Sigmoid colon (tissue), 7 donors: ENCODE measurements around the gene CERS5. TPM values are rescaled to one million over a fixed set of nuclear protein-coding genes. Genes with fewer than 3 reads are reported as not detected.
A peak's percentile ranks its signal among the peaks of the same experiment; 100 is the strongest.

Experiments used
- DNase-seq: peaks from one replicate; pipeline ENCODE4 v3.0.0-alpha.2; 2019
- H3K27ac ChIP-seq, 4 donors: fragments of 200-600 bp; sonication (generic); one replicate each; pipeline ENCODE4 v1.5.1; 2016 to 2019; ENCODE audit warnings: mild to moderate bottlenecking in 1 of 4
- H3K27me3 ChIP-seq, 3 donors: fragments of 200-600 bp; sonication (generic); one replicate each; pipeline ENCODE4 v1.5.1; 2019; ENCODE audit warnings: mild to moderate bottlenecking in 1 of 3
- H3K36me3 ChIP-seq, 4 donors: fragments of 200-600 bp; sonication (generic); one replicate each; pipeline ENCODE4 v1.5.1; 2016 to 2019
- H3K4me1 ChIP-seq, 4 donors: fragments of 200-600 bp; sonication (generic); one replicate each; pipeline ENCODE4 v1.5.1; 2017 to 2019
- H3K4me3 ChIP-seq, 4 donors: fragments of 200-600 bp; sonication (generic); one replicate each; pipeline ENCODE4 v1.5.1; 2017 to 2019; ENCODE audit warnings: mild to moderate bottlenecking in 2 of 4, moderate library complexity in 1 of 4
- H3K9me3 ChIP-seq, 4 donors: fragments of 200-600 bp in 3 of 4; sonication (generic) in 3 of 4; one replicate each; pipeline versions ENCODE4 v1.5.1 to v1.6.1; 2013 to 2019
- EP300 ChIP-seq, 4 donors: sonication (generic); formaldehyde crosslinking; IDR thresholded peaks; one replicate each; pipeline ENCODE4 v1.6.1; 2017; ENCODE audit warnings: antibody characterized with exemption in 4 of 4
- POLR2A ChIP-seq, 2 donors: fragments of 450-650 bp; IDR thresholded peaks; one replicate each; pipeline ENCODE4 v1.6.1; 2016; ENCODE audit warnings: antibody characterized with exemption in 2 of 2, mild to moderate bottlenecking in 2 of 2, moderate library complexity in 2 of 2
- POLR2AphosphoS5 ChIP-seq, 4 donors: sonication (generic); formaldehyde crosslinking; IDR thresholded peaks; one replicate each; pipeline ENCODE4 v1.6.1; 2017; ENCODE audit warnings: antibody characterized with exemption in 4 of 4
- WGBS, 2 donors: extraction: QIAGEN DNeasy Blood & Tissue Kit; methylation state at CpG; one replicate each; pipeline ENCODE4 v1.1.7; 2013; 5-methylcytosine and 5-hydroxymethylcytosine counted together
- intact Hi-C: fragments of 100-400 bp; cut with DNase I; formaldehyde crosslinking; loops from one replicate; pipeline ENCODE4 v1.15.1; 2023
- polyA plus RNA-seq, 3 donors: library from polyadenylated mRNA; stranded (reverse); fragments of 200-250 nt; gene quantifications; one replicate each; pipeline ENCODE4 v1.2.3, GENCODE V29; 2013
- total RNA-seq, 4 donors: library from RNA; depleted of rRNA; stranded (reverse); fragments of >200 nt; gene quantifications; one replicate each; pipeline ENCODE4 v1.1.0, GENCODE V29; 2016
- TF ChIP-seq, protein P1 (sequence below), 4 experiments: fragments of 450-650 bp in 3 of 4; fragments of 200-600 bp in 1 of 4; IDR thresholded peaks; one replicate each; pipeline ENCODE4 v1.5.1; 2016 to 2019; ENCODE audit warnings: antibody characterized with exemption in 4 of 4, mild to moderate bottlenecking in 3 of 4, moderate library complexity in 2 of 4
- donor health status: healthy with polysubstance abuse.
- donor health status: Bipolar disorder and iron deficiency.
- donor health status: healthy.

The CERS5 gene
- total and polyA plus RNA-seq, 7 donors, result 4.8 to 29.1 (median 22.8) TPM

DNA sequence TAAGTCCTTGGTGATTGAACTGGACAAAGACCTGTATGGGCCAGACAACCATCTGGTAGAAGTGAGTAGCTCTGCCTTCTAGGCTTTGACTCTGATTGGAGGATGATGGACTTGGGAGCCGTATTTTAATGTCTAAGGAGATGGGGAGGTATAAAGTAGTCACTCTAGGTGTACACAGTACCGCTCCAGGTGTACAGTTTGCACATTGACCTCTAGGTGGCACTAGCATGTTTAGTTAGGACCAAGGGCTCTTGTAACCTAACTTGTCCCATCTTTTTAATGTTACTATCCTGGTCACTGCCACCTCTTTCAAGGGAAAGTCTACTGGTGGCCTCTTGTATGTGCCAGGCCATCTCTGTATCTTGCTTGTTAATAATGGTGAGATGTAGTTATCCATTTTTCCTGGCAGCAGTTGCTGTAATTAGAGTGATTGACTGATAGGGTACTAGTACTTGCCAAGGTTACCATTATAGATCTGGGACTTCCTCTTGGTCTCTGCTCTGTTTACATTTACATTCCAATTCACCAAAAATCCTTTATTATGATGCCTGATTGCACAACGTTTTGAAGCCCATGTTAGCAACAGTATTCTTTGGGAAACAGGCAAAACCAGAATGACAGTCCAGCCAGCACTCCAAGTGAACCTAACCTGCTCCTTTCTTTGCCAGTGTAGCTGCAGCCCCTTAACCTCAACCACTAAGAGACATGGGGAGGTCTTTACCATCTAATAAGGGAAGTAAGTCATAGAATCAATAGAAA lies 78.4 kb downstream of the CERS5 start:
- no peak for DNase-seq
- intact Hi-C loops, result no loop called here

GRCh38 chr12:50087995-50088394 lies 79.2 kb downstream of the CERS5 start:
- Histone ChIP-seq H3K36me3 (peaks cover 18 to 65% (median 56%) of the 10 kb centered on the region in 4 donors), H3K9me3 (no peaks in the 10 kb centered on the region), H3K27me3 (no peaks in the 10 kb centered on the region), H3K27ac (no peak overlapping the region), H3K4me3 (no peak overlapping the region), H3K4me1 (peaks cover 0 to 24% (median 11%) of the 10 kb centered on the region in 4 donors)
- TF ChIP-seq POLR2AphosphoS5 (IDR thresholded peaks at IDR 0.05) (no peak), EP300 (IDR thresholded peaks at IDR 0.05) (no peak), POLR2A (IDR thresholded peaks at IDR 0.05) (no peak)
- WGBS, 2 donors, result 76 to 83% methylated on average over 3 of the region's 3 CpGs
- intact Hi-C loops, result no loop called here
- DNase-seq, result no peak

More for the DNA sequence above, 78.4 kb downstream of the CERS5 start:
- H3K27me3 ChIP-seq, result no peaks in the 10 kb centered on the region
- peaks cover 18 to 73% (median 63%) of the 10 kb centered on the region in 4 donors for H3K36me3 ChIP-seq
- H3K27ac ChIP-seq, result no peak overlapping the region
- TF ChIP-seq EP300 (IDR thresholded peaks at IDR 0.05) (no peak), POLR2AphosphoS5 (IDR thresholded peaks at IDR 0.05) (no peak), POLR2A (IDR thresholded peaks at IDR 0.05) (no peak)
- TF ChIP-seq, protein P1, sequence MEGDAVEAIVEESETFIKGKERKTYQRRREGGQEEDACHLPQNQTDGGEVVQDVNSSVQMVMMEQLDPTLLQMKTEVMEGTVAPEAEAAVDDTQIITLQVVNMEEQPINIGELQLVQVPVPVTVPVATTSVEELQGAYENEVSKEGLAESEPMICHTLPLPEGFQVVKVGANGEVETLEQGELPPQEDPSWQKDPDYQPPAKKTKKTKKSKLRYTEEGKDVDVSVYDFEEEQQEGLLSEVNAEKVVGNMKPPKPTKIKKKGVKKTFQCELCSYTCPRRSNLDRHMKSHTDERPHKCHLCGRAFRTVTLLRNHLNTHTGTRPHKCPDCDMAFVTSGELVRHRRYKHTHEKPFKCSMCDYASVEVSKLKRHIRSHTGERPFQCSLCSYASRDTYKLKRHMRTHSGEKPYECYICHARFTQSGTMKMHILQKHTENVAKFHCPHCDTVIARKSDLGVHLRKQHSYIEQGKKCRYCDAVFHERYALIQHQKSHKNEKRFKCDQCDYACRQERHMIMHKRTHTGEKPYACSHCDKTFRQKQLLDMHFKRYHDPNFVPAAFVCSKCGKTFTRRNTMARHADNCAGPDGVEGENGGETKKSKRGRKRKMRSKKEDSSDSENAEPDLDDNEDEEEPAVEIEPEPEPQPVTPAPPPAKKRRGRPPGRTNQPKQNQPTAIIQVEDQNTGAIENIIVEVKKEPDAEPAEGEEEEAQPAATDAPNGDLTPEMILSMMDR (IDR thresholded peaks at IDR 0.05), result peak; percentile 36 to 72 (median 64)
- H3K4me1 ChIP-seq, result peaks cover 0 to 24% (median 11%) of the 10 kb centered on the region in 4 donors
- no peak overlapping the region for H3K4me3 ChIP-seq
- 9 to 35% methylated on average over 3 of the region's 3 CpGs for WGBS, 2 donors
- H3K9me3 ChIP-seq, result no peaks in the 10 kb centered on the region

GRCh38 chr12:50087151-50087550 lies 80.0 kb downstream of the CERS5 start:
- Histone ChIP-seq H3K9me3 (no peaks in the 10 kb centered on the region), H3K27ac (no peak overlapping the region), H3K4me3 (no peak overlapping the region), H3K27me3 (no peaks in the 10 kb centered on the region), H3K4me1 (peaks cover 0 to 24% (median 11%) of the 10 kb centered on the region in 4 donors), H3K36me3 (peaks cover 18 to 57% (median 48%) of the 10 kb centered on the region in 4 donors)
- 79 to 87% methylated on average over 9 of the region's 9 CpGs for WGBS, 2 donors
- TF ChIP-seq EP300 (IDR thresholded peaks at IDR 0.05), result no peak
- no peak for TF ChIP-seq POLR2A (IDR thresholded peaks at IDR 0.05)
- no peak for TF ChIP-seq POLR2AphosphoS5 (IDR thresholded peaks at IDR 0.05)
- TF ChIP-seq, protein P1 (IDR thresholded peaks at IDR 0.05), result no peak
- DNase-seq, result no peak
- intact Hi-C loops, result no loop called here

- no peaks in the 10 kb centered on the region for H3K9me3 ChIP-seq
- H3K27ac ChIP-seq, result peak overlapping the region; percentile 96 to 99 (median 98)
- no peak for DNase-seq
- no peaks in the 10 kb centered on the region for H3K27me3 ChIP-seq
- intact Hi-C loops, result no loop called here
- peaks cover 0 to 24% (median 11%) of the 10 kb centered on the region in 4 donors for H3K4me1 ChIP-seq
- 75 to 87% methylated on average over 5 of the region's 5 CpGs for WGBS, 2 donors
- TF ChIP-seq POLR2AphosphoS5 (IDR thresholded peaks at IDR 0.05) (no peak), POLR2A (IDR thresholded peaks at IDR 0.05) (no peak)
- H3K36me3 ChIP-seq, result peaks cover 9 to 46% (median 39%) of the 10 kb centered on the region in 4 donors
- H3K4me3 ChIP-seq, result peak overlapping the region in 3 of 4 donors; percentile 89 to 99 (median 92)
Observed at GRCh38 chr12:50086148-50086547, 81.0 kb downstream of the CERS5 start.

DNA sequence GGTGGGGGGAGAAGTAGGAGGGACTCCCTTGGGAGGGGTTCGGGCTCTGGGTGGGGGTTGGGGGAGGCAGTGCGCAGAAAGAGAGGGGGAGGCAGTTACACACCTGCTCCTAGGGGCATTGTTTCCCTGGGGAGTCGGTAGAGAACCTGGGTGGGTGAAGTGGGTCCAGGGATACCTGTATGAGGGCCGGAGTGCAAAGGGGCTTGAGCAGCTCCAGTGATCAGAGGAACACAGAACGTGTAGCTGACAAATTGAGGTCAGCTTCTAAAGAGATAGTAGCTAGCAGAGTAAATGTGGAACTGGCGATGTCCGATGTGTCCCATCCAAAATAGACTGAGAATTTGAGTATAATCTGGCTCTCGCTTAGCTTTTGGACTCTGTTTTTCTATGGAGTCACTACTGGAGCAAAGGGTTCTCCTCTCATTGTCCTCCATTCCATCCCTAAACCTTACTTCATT lies 81.5 kb downstream of the CERS5 start:
- intact Hi-C loops, result loop anchor here (2.0 kb wide), 2 partner anchors 25 to 81 kb away; partner anchors contain the start of gene CERS5
- Histone ChIP-seq H3K4me1 (peaks cover 0 to 24% (median 11%) of the 10 kb centered on the region in 4 donors), H3K27ac (peak overlapping the region; percentile 96 to 99 (median 98)), H3K36me3 (peaks cover 5 to 41% (median 36%) of the 10 kb centered on the region in 4 donors), H3K27me3 (no peaks in the 10 kb centered on the region), H3K4me3 (peak overlapping the region; percentile 80 to 99 (median 90)), H3K9me3 (no peaks in the 10 kb centered on the region)
- no peak for DNase-seq
- TF ChIP-seq, protein P1 (IDR thresholded peaks at IDR 0.05), result no peak
- TF ChIP-seq EP300 (IDR thresholded peaks at IDR 0.05), result no peak
- TF ChIP-seq POLR2AphosphoS5 (IDR thresholded peaks at IDR 0.05), result no peak
- TF ChIP-seq POLR2A (IDR thresholded peaks at IDR 0.05), result no peak
- WGBS, 2 donors, result 11% methylated on average over 8 of the region's 8 CpGs
